Keratinocyte (primary cell): Measurements from ENCODE around the gene ADRA2C.

Experiments
- CTCF ChIP-seq, 3 experiments: IDR thresholded peaks in 1 of 3; conservative IDR thresholded peaks in 1 of 3; optimal IDR thresholded peaks in 1 of 3; 2 replicates in 2 of 3; 3 replicates in 1 of 3; pipeline versions ENCODE3 to v1.5.1; 2011; ENCODE audit warnings: low read length in 3 of 3, mild to moderate bottlenecking in 3 of 3, moderate library complexity in 2 of 3, control low read depth in 1 of 3, inconsistent platforms in 1 of 3; ENCODE audit not compliant: insufficient read depth in 2 of 3; ENCODE audit errors: extremely low read depth in 1 of 3
- EZH2 ChIP-seq: IDR thresholded peaks from one replicate; pipeline ENCODE4 v1.6.1; 2012; ENCODE audit warnings: inconsistent platforms, mild to moderate bottlenecking, low read length, moderate library complexity

GRCh38 chr4:3741217-3742011, 24.8 kb upstream of the ADRA2C start:
- TF ChIP-seq CTCF (optimal IDR thresholded peaks at IDR 0.05 in 1 of 3, IDR thresholded peaks at IDR 0.05 in 1 of 3, conservative IDR thresholded peaks at IDR 0.05 in 1 of 3; ENCODE audit: extremely low read depth in 1 of 3, insufficient read depth in 2 of 3, low read length in 3 of 3): no peak
- no peak for TF ChIP-seq EZH2
